Smooth muscle cell (in vitro differentiated cells): ENCODE data around the gene MPG. TPM values are rescaled to one million over a fixed set of nuclear protein-coding genes. Genes with fewer than 3 reads are reported as not detected.
A peak's percentile ranks its signal among the peaks of the same experiment; 100 is the strongest.

Source experiments
- DNase-seq: peaks from one replicate; lab custom pipeline; 2025; ENCODE audit not compliant: unreplicated experiment; lab: John Stamatoyannopoulos, UW
- H2AFZ ChIP-seq: fragments of 200-600 bp; sonication (generic); 2 replicates; pipeline ENCODE4 v1.6.0; 2016; ENCODE audit warnings: antibody characterized with exemption, low read depth, mild to moderate bottlenecking
- H3F3A ChIP-seq: fragments of 200-600 bp; sonication (generic); 2 replicates; pipeline ENCODE4 v1.6.0; 2017; ENCODE audit warnings: antibody characterized with exemption, low read depth
- H3K27ac ChIP-seq: fragments of 200-600 bp; sonication (generic); 2 replicates; pipeline ENCODE4 v1.5.1; 2016; ENCODE audit warnings: low read depth, mild to moderate bottlenecking
- H3K27me3 ChIP-seq: fragments of 200-600 bp; sonication (generic); 2 replicates; pipeline ENCODE4 v1.6.1; 2016; ENCODE audit warnings: low read depth, mild to moderate bottlenecking
- H3K36me3 ChIP-seq: fragments of 200-600 bp; sonication (generic); 2 replicates; pipeline ENCODE4 v1.5.1; 2016; ENCODE audit warnings: low read depth
- H3K4me1 ChIP-seq: fragments of 200-600 bp; sonication (generic); 2 replicates; pipeline ENCODE4 v1.5.1; 2016; ENCODE audit warnings: low read depth
- H3K4me2 ChIP-seq: fragments of 200-600 bp; sonication (generic); 2 replicates; pipeline ENCODE4 v1.6.0; 2016; ENCODE audit warnings: mild to moderate bottlenecking
- H3K4me3 ChIP-seq: fragments of 200-600 bp; sonication (generic); 2 replicates; pipeline ENCODE4 v1.5.1; 2016; ENCODE audit warnings: mild to moderate bottlenecking
- H3K79me2 ChIP-seq: fragments of 200-600 bp; sonication (generic); 2 replicates; pipeline ENCODE4 v1.6.0; 2016; ENCODE audit warnings: low read depth, mild to moderate bottlenecking
- H3K9ac ChIP-seq: fragments of 200-600 bp; sonication (generic); 2 replicates; pipeline ENCODE4 v1.6.0; 2016; ENCODE audit warnings: low read depth
- H3K9me3 ChIP-seq: fragments of 200-600 bp; sonication (generic); replicated peaks from 2 replicates; pipeline ENCODE4 v1.5.1; 2016; ENCODE audit warnings: low read depth
- H4K20me1 ChIP-seq: fragments of 200-600 bp; sonication (generic); 2 replicates; pipeline ENCODE4 v1.6.0; 2016; ENCODE audit warnings: low read depth
- CTCF ChIP-seq: fragments of 200-600 bp; sonication (generic); IDR thresholded peaks from 2 replicates; pipeline ENCODE4 v1.5.1; 2017; ENCODE audit warnings: borderline replicate concordance, mild to moderate bottlenecking, antibody characterized with exemption; ENCODE audit not compliant: insufficient read depth, poor library complexity, severe bottlenecking
- WGBS: methylation state at CpG from one replicate; pipeline ENCODE4 v1.1.7; 2016; ENCODE audit warnings: low lambda C conversion rate; 5-methylcytosine and 5-hydroxymethylcytosine counted together
- polyA plus RNA-seq: library from polyadenylated mRNA; unstranded; fragments of >200 nt; fragmentation: Nextera tagmentation; extraction: Ambion mirVana; gene quantifications from 2 replicates; pipeline ENCODE4 v1.2.1, GENCODE V29; 2016
- total RNA-seq: library from RNA; depleted of rRNA; stranded (reverse); fragments of >200 nt; gene quantifications from 2 replicates; pipeline ENCODE4 v1.2.3, GENCODE V29; 2014

Gene MPG
- total and polyA plus RNA-seq, 2 experiments from 2014 or later: 84.7 to 120 TPM

DNA sequence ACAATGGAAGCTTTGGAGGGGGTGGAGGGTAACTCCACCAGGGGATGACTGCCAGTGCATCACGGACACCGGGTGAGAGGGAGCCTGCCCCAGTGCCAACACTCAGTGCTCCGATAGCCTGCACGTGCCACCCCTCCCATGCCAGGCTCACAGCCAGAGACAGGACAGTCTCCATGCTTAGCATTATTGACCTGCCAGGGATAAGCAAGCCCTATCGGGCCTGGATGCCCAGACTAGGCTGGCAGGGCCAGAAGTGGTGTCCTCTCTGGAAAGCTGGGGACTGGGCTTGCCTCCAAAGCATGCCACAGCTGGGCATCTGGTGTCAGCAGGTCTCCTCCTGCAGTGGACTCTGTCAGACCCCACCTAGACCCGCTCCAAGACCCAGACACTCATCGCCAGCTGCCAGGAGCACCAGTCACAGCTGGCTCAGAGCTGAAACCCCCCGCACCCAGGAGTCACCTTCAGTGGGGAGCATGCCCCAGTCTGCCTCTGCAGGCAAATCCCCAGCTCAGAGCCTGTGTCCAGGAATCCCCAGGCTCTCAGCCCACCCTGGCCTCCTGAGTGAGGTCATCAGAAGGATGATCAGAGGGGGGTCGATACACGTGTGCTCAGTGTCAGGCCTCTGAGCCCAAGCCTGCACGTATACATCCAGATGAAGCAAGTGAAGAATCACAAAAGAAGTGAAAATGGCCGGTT is 3.8 kb upstream of the MPG start:
- WGBS: 66% methylated on average over 11 of the region's 12 CpGs
- H3K27ac ChIP-seq: no peak overlapping the region
- peaks cover 21% of the 10 kb centered on the region for H4K20me1 ChIP-seq

DNA sequence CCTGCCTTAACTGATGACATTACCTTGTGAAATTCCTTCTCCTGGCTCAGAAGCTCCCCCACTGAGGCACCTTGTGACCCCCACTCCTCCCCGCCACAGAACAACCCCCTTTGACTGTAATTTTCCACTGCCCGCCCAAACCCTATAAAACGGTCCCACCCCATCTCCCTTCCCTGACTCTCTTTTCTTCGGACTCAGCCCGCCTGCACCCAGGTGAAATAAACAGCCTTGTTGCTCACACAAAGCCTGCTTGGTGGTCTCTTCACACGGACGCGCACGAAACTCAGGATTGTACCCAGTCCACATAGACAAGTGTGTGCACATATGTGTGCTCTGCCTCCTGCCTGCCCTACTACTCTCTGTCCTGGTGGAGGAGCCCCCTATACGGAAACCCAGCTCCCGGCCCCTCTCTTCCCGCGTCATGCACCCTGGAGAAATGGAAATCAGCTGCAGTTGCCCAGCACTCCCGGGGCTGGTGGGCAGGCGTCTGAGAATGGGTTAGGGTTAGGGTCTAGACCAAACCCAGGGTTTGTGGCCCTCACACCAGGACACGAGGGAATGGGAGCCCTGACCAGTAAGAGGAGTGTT is 3.2 kb upstream of the MPG start:
- Histone ChIP-seq H4K20me1 (peaks cover 15% of the 10 kb centered on the region), H3F3A (peaks cover 31% of the 10 kb centered on the region), H3K27ac (peak overlapping the region; percentile 77), H3K36me3 (no peaks in the 10 kb centered on the region), H3K9me3 (no peaks in the 10 kb centered on the region), H3K9ac (no peak overlapping the region), H2AFZ (no peak overlapping the region), H3K4me3 (no peak overlapping the region), H3K79me2 (peaks cover 17% of the 10 kb centered on the region), H3K4me2 (peak overlapping the region; percentile 97), H3K27me3 (no peaks in the 10 kb centered on the region), H3K4me1 (peaks cover 49% of the 10 kb centered on the region)
- TF ChIP-seq CTCF: no peak
- DNase-seq: no peak
- WGBS: 65% methylated on average over 15 of the region's 16 CpGs

More for the DNA sequence above, 3.8 kb upstream of the MPG start:
- Histone ChIP-seq H3K4me2 (no peak overlapping the region), H3K9ac (no peak overlapping the region), H3K4me1 (peaks cover 49% of the 10 kb centered on the region), H3K4me3 (no peak overlapping the region), H2AFZ (no peak overlapping the region), H3K79me2 (peaks cover 24% of the 10 kb centered on the region), H3K36me3 (no peaks in the 10 kb centered on the region), H3K27me3 (no peaks in the 10 kb centered on the region), H3F3A (peaks cover 31% of the 10 kb centered on the region), H3K9me3 (no peaks in the 10 kb centered on the region)
- DNase-seq: no peak
- no peak for TF ChIP-seq CTCF

DNA sequence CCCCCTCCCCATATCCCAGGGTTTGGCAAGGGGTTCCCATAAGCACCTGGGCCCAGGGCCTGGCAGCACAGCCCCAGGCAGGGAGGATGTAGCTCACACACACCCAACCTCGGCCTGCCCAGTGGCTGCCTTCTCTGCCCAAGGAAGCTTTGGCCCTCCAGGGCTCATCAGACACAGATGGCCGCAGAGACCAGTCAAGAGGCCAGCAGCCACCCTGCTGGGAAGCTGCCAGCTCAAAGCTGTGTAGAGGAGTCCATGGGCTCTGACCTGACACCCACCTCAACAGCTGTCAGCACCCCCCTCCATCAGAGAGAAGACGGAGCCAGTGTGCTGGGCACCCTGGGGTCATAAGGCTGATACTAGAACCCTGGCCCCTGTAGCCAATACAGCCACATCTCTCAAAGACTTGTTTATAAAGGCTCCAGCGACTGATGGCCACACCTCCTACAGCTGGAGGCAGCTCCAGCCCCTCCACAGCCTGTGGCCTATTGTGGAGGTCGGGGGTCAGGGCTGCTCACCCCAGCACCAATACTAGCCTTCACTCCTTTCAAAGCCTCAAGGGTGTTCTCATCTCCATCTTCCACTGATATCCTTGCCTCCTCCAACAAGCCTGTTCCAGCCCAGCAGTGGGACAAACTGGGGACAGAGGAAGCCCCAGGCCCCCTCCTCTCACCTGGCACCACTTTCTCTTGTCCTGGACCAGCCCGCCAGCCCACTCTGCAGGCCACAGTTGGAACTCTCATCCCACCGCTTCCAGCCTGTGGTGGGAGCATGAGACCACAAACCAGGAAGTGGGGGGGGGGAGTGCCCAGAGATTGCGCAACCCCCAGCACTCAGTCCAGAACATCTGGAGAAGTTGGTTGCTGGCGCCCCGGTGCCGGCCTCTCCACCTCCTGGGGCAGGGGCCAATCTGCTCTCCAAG is 2.2 kb upstream of the MPG start:
- 33% methylated on average over 11 of the region's 11 CpGs for WGBS
- Histone ChIP-seq H3K4me1 (peaks cover 46% of the 10 kb centered on the region), H3K36me3 (no peaks in the 10 kb centered on the region), H3K27ac (peak overlapping the region; percentile 77), H3F3A (peaks cover 31% of the 10 kb centered on the region), H3K27me3 (no peaks in the 10 kb centered on the region), H3K9me3 (no peaks in the 10 kb centered on the region), H3K9ac (no peak overlapping the region), H3K79me2 (peaks cover 7% of the 10 kb centered on the region), H3K4me2 (peak overlapping the region; percentile 97), H4K20me1 (peaks cover 5% of the 10 kb centered on the region), H3K4me3 (no peak overlapping the region), H2AFZ (no peak overlapping the region)
- no peak for TF ChIP-seq CTCF
- peak; percentile 42 for DNase-seq
